SK-N-MC (cell line): ENCODE data around the gene TRIM25.

Experiments used
- EZH2 ChIP-seq: fragments of 200-600 bp; sonication (generic); IDR thresholded peaks from one replicate; pipeline ENCODE4 v1.6.1; 2017; ENCODE audit warnings: antibody characterized with exemption
- FOXP2 ChIP-seq: optimal IDR thresholded peaks from 2 replicates; pipeline ENCODE3; 2011; ENCODE audit warnings: mild to moderate bottlenecking, moderate library complexity; ENCODE audit not compliant: insufficient read depth; ENCODE audit errors: extremely low read length, control extremely low read depth

- TF ChIP-seq FOXP2 (no peak), EZH2 (no peak)
Measured at GRCh38 chr17:56863974-56864373, 49.9 kb downstream of the TRIM25 start.
